ENCODE measurements around the gene ANGEL1. TPM values are rescaled to one million over a fixed set of nuclear protein-coding genes. Genes with fewer than 3 reads are reported as not detected.

ANGEL1 gene
- total and polyA plus RNA-seq, 4 donors, result 15.0 to 38.1 (median 20.7) TPM

DNA sequence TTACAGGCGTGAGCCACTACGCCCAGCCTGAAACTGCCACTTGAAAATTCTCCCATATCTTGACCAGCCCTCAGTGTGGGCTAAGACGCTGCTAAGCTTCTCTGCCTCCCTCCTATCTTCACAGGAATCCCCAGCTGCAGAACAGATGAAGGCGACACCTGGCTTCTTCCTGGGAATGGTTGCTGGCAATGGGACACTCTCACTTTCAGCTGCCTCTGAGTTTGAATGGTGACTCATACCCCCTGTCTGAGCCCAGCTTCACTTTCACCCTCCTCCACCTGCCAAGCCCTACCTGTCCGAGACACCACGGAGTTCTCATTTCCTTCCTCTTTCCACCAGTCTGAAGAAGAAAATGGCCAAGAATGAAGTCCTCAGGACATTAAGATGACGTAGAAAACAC is 69.7 kb downstream of the ANGEL1 start:
- no peaks in the 10 kb centered on the region for H3K27me3 ChIP-seq (ENCODE audit: control insufficient read depth, insufficient read depth, low read length)
- no peak overlapping the region for H3K27ac ChIP-seq (ENCODE audit: low read depth, low read length)
- H3K4me3 ChIP-seq (ENCODE audit: low read depth, low read length), result no peak overlapping the region
- DNase-seq (ENCODE audit: low read depth in 4 of 6, low spot score in 6 of 6), result no peak
- no peaks in the 10 kb centered on the region for H3K4me1 ChIP-seq (ENCODE audit: control insufficient read depth, insufficient read depth, low read length)
- peaks cover 16% of the 10 kb centered on the region for H3K9me3 ChIP-seq (ENCODE audit: control insufficient read depth, insufficient read depth, low read length)
- H3K36me3 ChIP-seq (ENCODE audit: control insufficient read depth, insufficient read depth, low read length), result peaks cover 2% of the 10 kb centered on the region
- 93% methylated on average over 7 of the region's 7 CpGs for WGBS (ENCODE audit: insufficient coverage)

DNA sequence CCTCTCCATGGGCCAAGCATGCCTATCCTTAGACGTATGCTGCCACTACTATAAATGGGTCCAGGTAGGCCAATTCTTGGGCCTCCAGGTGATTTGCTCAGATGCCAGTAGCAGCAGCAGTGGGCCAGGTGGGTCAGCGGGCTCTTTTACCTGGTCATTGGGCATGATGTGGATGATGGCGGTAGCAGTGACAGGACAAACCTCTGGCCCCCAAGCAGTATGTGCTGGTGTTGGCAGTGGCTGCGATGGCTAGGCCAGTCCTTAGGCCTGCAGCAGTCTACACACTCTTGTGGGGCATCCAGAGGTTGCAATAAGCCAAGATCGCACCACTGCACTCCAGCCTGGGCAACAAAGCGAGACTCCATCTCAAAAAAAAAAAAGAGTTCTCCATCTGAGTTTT is 70.5 kb downstream of the ANGEL1 start:
- Histone ChIP-seq H3K4me3 (ENCODE audit: low read depth, low read length) (no peak overlapping the region), H3K9me3 (ENCODE audit: control insufficient read depth, insufficient read depth, low read length) (peaks cover 18% of the 10 kb centered on the region)
- WGBS (ENCODE audit: insufficient coverage), result 98% methylated on average over 6 of the region's 6 CpGs

DNA sequence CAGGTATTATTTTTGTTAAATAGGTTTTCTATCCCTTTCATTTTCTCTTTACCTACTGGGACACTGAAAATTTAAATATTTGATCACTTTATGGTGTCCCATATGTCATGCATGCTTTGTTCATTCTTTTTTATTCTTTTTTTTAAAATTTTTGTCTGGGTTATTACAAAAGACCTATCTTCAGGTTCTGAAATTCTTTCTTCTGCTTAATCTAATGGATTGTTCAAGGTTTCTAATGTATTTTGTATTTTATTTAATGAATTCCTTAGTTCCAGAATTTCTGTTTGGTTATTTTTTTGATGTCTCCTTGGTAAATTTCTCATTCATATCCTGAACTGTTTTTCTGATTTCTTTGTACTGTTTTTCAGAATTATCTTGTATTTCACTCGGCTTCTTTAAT is 71.6 kb downstream of the ANGEL1 start:
- peaks cover 18% of the 10 kb centered on the region for H3K9me3 ChIP-seq (ENCODE audit: control insufficient read depth, insufficient read depth, low read length)
- DNase-seq (ENCODE audit: low read depth in 4 of 6, low spot score in 6 of 6), result no peak
- H3K36me3 ChIP-seq (ENCODE audit: control insufficient read depth, insufficient read depth, low read length), result peaks cover 2% of the 10 kb centered on the region
- no peaks in the 10 kb centered on the region for H3K27me3 ChIP-seq (ENCODE audit: control insufficient read depth, insufficient read depth, low read length)
- no CpG with 5 or more reads among the region's 1 CpG for WGBS (ENCODE audit: insufficient coverage)
- H3K4me1 ChIP-seq (ENCODE audit: control insufficient read depth, insufficient read depth, low read length), result no peaks in the 10 kb centered on the region
- no peak overlapping the region for H3K4me3 ChIP-seq (ENCODE audit: low read depth, low read length)
- no peak overlapping the region for H3K27ac ChIP-seq (ENCODE audit: low read depth, low read length)

More for the DNA sequence above, 70.5 kb downstream of the ANGEL1 start:
- DNase-seq (ENCODE audit: low read depth in 4 of 6, low spot score in 6 of 6), result no peak
- Histone ChIP-seq H3K27ac (ENCODE audit: low read depth, low read length) (no peak overlapping the region), H3K27me3 (ENCODE audit: control insufficient read depth, insufficient read depth, low read length) (no peaks in the 10 kb centered on the region), H3K36me3 (ENCODE audit: control insufficient read depth, insufficient read depth, low read length) (peaks cover 2% of the 10 kb centered on the region), H3K4me1 (ENCODE audit: control insufficient read depth, insufficient read depth, low read length) (no peaks in the 10 kb centered on the region)

Other genes starting within 250 kb of the ANGEL1 start
- 10 to 100 TPM; 26.3 to 26.9 TPM for gene VASH1, start 51.4 kb downstream of the ANGEL1 start, total RNA-seq
- gene VASH1, start 51.4 kb downstream of the ANGEL1 start, polyA plus RNA-seq (ENCODE audit: insufficient read length in 2 of 2), result 10 to 100 TPM; 89.4 to 91.0 TPM
- gene LRRC74A, start 13.5 kb upstream of the ANGEL1 start, total RNA-seq, result not detected
- under 1 TPM in 1 of 2 donors, not detected in 1; 0.26 TPM for gene LRRC74A, start 13.5 kb upstream of the ANGEL1 start, polyA plus RNA-seq (ENCODE audit: insufficient read length in 2 of 2)
- gene IRF2BPL, start 215.8 kb upstream of the ANGEL1 start, total RNA-seq, result 10 to 100 TPM; 23.7 to 41.3 TPM
- gene IRF2BPL, start 215.8 kb upstream of the ANGEL1 start, polyA plus RNA-seq (ENCODE audit: insufficient read length in 2 of 2), result 10 to 100 TPM; 49.2 to 55.0 TPM

All from spinal cord (tissue), 10 donors.